Anterior cingulate cortex (tissue), 58 donors: ENCODE results near the gene MPO.

Experiments used
- DNase-seq, 58 donors: peaks; one replicate each; lab custom pipeline; 2025; lab: John Stamatoyannopoulos, UW

The MPO gene

GRCh38 chr17:58268774-58269556 is 11.8 kb downstream of the MPO start:
- no peak for DNase-seq

GRCh38 chr17:58268326-58268725 is 12.4 kb downstream of the MPO start:
- no peak for DNase-seq

GRCh38 chr17:58267347-58268324 is 13.1 kb downstream of the MPO start:
- DNase-seq: no peak

- DNase-seq: no peak
These were observed 14.5 kb downstream of the MPO start for GRCh38 chr17:58265902-58266875.

GRCh38 chr17:58265271-58265670 is 15.5 kb downstream of the MPO start:
- no peak for DNase-seq

- no peak for DNase-seq
These were observed 16.2 kb downstream of the MPO start for GRCh38 chr17:58264407-58265103.

GRCh38 chr17:58263773-58264172 is 17.0 kb downstream of the MPO start:
- DNase-seq: no peak

- no peak for DNase-seq
These were observed 18.6 kb downstream of the MPO start for GRCh38 chr17:58262149-58262548.

- DNase-seq: no peak
These were observed 25.9 kb downstream of the MPO start for GRCh38 chr17:58254803-58255202.

- no peak for DNase-seq
These were observed 27.7 kb downstream of the MPO start for GRCh38 chr17:58253082-58253481.

GRCh38 chr17:58252141-58252540 is 28.6 kb downstream of the MPO start:
- no peak for DNase-seq

GRCh38 chr17:58250344-58251011 is 30.3 kb downstream of the MPO start:
- no peak for DNase-seq

GRCh38 chr17:58249270-58250133 is 31.2 kb downstream of the MPO start:
- DNase-seq: peak in 55 of 58 donors; percentile 14 to 77 (median 53)

- DNase-seq: no peak
These were observed 31.8 kb downstream of the MPO start for GRCh38 chr17:58248955-58249269.

- no peak for DNase-seq
These were observed 33.0 kb downstream of the MPO start for GRCh38 chr17:58247511-58248363.

GRCh38 chr17:58246781-58247180 is 34.0 kb downstream of the MPO start:
- no peak for DNase-seq

GRCh38 chr17:58246104-58246740 is 34.5 kb downstream of the MPO start:
- no peak for DNase-seq
